HepG2 (cell line): Measurements from ENCODE around the gene LRPPRC. TPM values are rescaled to one million over a fixed set of nuclear protein-coding genes. Genes with fewer than 3 reads are reported as not detected.

Experiments
- ARID2 ChIP-seq: sonication (generic); formaldehyde crosslinking; IDR thresholded peaks from 2 replicates; pipeline ENCODE4 v1.8.1; 2022; ENCODE audit warnings: mild to moderate bottlenecking, missing genetic modification reagents, borderline replicate concordance
- EP300 ChIP-seq, 3 experiments: sonication (generic) in 1 of 3; formaldehyde crosslinking in 1 of 3; IDR thresholded peaks; 2 replicates each; pipeline versions ENCODE4 v1.5.1 to v1.6.1; 2011 to 2020; ENCODE audit warnings: low read depth in 2 of 3, low read length in 2 of 3, borderline replicate concordance in 1 of 3, improper control_type of control experiment in 1 of 3, mild to moderate bottlenecking in 1 of 3, missing genetic modification reagents in 1 of 3, moderate library complexity in 1 of 3
- HDAC2 ChIP-seq: sonication (generic); formaldehyde crosslinking; IDR thresholded peaks from 2 replicates; pipeline ENCODE4 v1.4.0; 2020; ENCODE audit warnings: missing genetic modification reagents
- MTA1 ChIP-seq: sonication (generic); formaldehyde crosslinking; IDR thresholded peaks from 2 replicates; pipeline ENCODE4 v1.4.0; 2020; ENCODE audit warnings: missing genetic modification reagents, mild to moderate bottlenecking, borderline replicate concordance
- NR2F2 ChIP-seq: IDR thresholded peaks from 2 replicates; pipeline ENCODE4 v1.6.1; 2012; ENCODE audit warnings: low read depth, inconsistent platforms, borderline replicate concordance
- PHF21A ChIP-seq: sonication (generic); formaldehyde crosslinking; IDR thresholded peaks from 2 replicates; pipeline ENCODE4 v1.5.0; 2020; ENCODE audit warnings: mild to moderate bottlenecking, missing genetic modification reagents
- ZFP37 ChIP-seq: sonication (generic); formaldehyde crosslinking; IDR thresholded peaks from 2 replicates; pipeline ENCODE4 v1.4.0; 2020; ENCODE audit warnings: missing genetic modification reagents, borderline replicate concordance
- ZNF138 ChIP-seq: sonication (generic); formaldehyde crosslinking; IDR thresholded peaks from 2 replicates; pipeline ENCODE4 v1.5.0; 2020; ENCODE audit warnings: mild to moderate bottlenecking, low read depth, missing genetic modification reagents
- ZNF670 ChIP-seq: sonication (generic); formaldehyde crosslinking; IDR thresholded peaks from 2 replicates; pipeline ENCODE4 v1.8.0; 2022; ENCODE audit warnings: mild to moderate bottlenecking, missing genetic modification reagents, borderline replicate concordance
- ZSCAN21 ChIP-seq: sonication (generic); formaldehyde crosslinking; IDR thresholded peaks from 2 replicates; pipeline ENCODE4 v1.8.0; 2022; ENCODE audit warnings: mild to moderate bottlenecking, missing genetic modification reagents, moderate library complexity, borderline replicate concordance
- polyA plus RNA-seq, 8 experiments: library from polyadenylated mRNA; depleted of rRNA in 3 of 8; stranded (reverse) in 7 of 8; unstranded in 1 of 8; fragments of >200 nt; fragmentation: Illumina TruSeq in 4 of 8; extraction: Trizol in 4 of 8; gene quantifications; 2 replicates each; pipeline versions ENCODE4 v1.2.1 to v1.2.3, GENCODE V29; 2011 to 2016; ENCODE audit warnings: low read depth in 4 of 8, missing spikeins in 1 of 8, mixed read lengths in 1 of 8; ENCODE audit not compliant: insufficient read depth in 1 of 8
- total RNA-seq, 5 experiments: library from RNA; depleted of rRNA; stranded (reverse); fragments of >200 nt; fragmentation: Illumina TruSeq; extraction: Trizol; gene quantifications; 2 replicates each; pipeline ENCODE4 v1.2.3, GENCODE V29; 2016; ENCODE audit warnings: low read depth in 1 of 5
- TF ChIP-seq, protein P1 (sequence below), 2 experiments: fragments of 450-650 bp in 1 of 2; sonication (generic) in 1 of 2; formaldehyde crosslinking in 1 of 2; IDR thresholded peaks; 2 replicates each; pipeline versions ENCODE4 v1.6.1 to v1.8.0; 2016 to 2022; ENCODE audit warnings: antibody characterized with exemption in 1 of 2, mild to moderate bottlenecking in 1 of 2, missing genetic modification reagents in 1 of 2
- TF ChIP-seq, protein P2 (sequence below): sonication (generic); formaldehyde crosslinking; IDR thresholded peaks from 2 replicates; pipeline ENCODE4 v1.8.1; 2023; ENCODE audit warnings: mild to moderate bottlenecking, missing genetic modification reagents
- TF ChIP-seq, protein P3 (sequence below): sonication (generic); formaldehyde crosslinking; IDR thresholded peaks from 2 replicates; pipeline ENCODE4 v1.5.0; 2020; ENCODE audit warnings: missing genetic modification reagents
- TF ChIP-seq, protein P4 (sequence below): sonication (generic); formaldehyde crosslinking; IDR thresholded peaks from 2 replicates; pipeline ENCODE4 v1.4.0; 2020; ENCODE audit warnings: mild to moderate bottlenecking, missing genetic modification reagents

The LRPPRC gene
- total and polyA plus RNA-seq, 2 of the 13 experiments (the other 11 are each of a cell fraction or from before 2014, with no cell fraction given): 117 to 167 TPM

DNA sequence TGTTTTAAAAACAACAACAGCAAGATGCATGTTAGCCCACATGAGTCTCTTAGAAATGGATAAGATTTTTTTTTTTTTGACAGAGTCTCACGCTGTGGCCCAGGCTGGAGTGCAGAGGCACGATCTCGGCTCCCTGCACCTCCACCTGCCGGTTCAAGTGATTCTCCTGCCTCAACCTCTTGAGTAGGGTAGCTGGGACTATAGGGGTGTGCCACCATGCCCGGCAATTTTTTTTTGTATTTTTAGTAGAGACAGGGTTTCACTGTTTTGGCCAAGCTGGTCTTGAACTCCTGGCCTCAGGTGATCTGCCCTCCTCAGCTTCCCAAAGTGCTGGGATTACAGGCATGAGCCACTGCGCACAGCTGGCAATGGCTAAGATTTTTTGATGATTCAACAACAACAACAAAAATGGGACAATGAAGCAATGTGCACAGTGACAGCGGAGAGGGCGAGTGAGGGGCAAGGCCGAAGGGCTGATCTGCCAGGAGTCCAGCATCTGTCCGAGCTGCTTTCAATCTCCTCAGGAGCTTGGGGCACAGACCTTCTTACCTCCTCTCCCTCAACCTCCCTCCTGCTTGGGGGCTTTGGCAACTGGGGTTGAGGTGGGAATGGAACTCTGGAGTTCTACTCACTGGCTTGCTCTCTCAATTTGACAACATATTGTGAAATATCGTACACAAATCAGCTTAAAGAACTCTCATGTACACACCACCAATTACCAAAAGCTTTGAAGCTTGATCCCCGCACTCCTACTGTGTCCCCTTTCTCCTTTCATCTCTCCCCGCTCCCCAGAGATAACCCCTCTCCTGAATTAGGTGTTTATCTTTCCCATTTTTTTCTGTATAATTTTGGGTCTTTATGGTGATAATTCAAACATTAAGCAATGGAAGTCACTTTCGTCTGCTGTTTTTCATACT is 153.6 kb downstream of the LRPPRC start (continued):
- TF ChIP-seq, protein P1, sequence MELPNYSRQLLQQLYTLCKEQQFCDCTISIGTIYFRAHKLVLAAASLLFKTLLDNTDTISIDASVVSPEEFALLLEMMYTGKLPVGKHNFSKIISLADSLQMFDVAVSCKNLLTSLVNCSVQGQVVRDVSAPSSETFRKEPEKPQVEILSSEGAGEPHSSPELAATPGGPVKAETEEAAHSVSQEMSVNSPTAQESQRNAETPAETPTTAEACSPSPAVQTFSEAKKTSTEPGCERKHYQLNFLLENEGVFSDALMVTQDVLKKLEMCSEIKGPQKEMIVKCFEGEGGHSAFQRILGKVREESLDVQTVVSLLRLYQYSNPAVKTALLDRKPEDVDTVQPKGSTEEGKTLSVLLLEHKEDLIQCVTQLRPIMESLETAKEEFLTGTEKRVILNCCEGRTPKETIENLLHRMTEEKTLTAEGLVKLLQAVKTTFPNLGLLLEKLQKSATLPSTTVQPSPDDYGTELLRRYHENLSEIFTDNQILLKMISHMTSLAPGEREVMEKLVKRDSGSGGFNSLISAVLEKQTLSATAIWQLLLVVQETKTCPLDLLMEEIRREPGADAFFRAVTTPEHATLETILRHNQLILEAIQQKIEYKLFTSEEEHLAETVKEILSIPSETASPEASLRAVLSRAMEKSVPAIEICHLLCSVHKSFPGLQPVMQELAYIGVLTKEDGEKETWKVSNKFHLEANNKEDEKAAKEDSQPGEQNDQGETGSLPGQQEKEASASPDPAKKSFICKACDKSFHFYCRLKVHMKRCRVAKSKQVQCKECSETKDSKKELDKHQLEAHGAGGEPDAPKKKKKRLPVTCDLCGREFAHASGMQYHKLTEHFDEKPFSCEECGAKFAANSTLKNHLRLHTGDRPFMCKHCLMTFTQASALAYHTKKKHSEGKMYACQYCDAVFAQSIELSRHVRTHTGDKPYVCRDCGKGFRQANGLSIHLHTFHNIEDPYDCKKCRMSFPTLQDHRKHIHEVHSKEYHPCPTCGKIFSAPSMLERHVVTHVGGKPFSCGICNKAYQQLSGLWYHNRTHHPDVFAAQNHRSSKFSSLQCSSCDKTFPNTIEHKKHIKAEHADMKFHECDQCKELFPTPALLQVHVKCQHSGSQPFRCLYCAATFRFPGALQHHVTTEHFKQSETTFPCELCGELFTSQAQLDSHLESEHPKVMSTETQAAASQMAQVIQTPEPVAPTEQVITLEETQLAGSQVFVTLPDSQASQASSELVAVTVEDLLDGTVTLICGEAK (IDR thresholded peaks at IDR 0.05): no peak
- TF ChIP-seq, protein P1 (CRISPR knock-in tag; IDR thresholded peaks at IDR 0.05): 0 out of 2 replicates have a peak, but pooled peaks have one; percentile 21
- TF ChIP-seq, protein P2, sequence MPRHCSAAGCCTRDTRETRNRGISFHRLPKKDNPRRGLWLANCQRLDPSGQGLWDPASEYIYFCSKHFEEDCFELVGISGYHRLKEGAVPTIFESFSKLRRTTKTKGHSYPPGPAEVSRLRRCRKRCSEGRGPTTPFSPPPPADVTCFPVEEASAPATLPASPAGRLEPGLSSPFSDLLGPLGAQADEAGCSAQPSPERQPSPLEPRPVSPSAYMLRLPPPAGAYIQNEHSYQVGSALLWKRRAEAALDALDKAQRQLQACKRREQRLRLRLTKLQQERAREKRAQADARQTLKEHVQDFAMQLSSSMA (CRISPR knock-in tag): no peak
- TF ChIP-seq PHF21A (CRISPR knock-in tag) (peak; percentile 45; the same call in 1 of the 2 replicates), NR2F2 (peak; percentile 87; the same call in 1 of the 2 replicates), HDAC2 (CRISPR knock-in tag) (0 out of 2 replicates have a peak, but pooled peaks have one; percentile 4), ZSCAN21 (CRISPR knock-in tag) (no peak), MTA1 (CRISPR knock-in tag) (peak; percentile 47; the same call in 1 of the 2 replicates), EP300 (IDR thresholded peaks at IDR 0.05; ENCODE audit: low read depth in 2 of 2, low read length in 2 of 2) (peak in 1 of 2 experiments; percentile 85; a peak in 2 of 4 replicates), EP300 (CRISPR knock-in tag; IDR thresholded peaks at IDR 0.05; ENCODE audit: borderline replicate concordance) (no peak; the same call in 1 of the 2 replicates), ZNF138 (CRISPR knock-in tag) (no peak), ARID2 (CRISPR knock-in tag) (no peak), ZNF670 (CRISPR knock-in tag) (no peak), ZFP37 (CRISPR knock-in tag) (no peak)
- TF ChIP-seq, protein P3, sequence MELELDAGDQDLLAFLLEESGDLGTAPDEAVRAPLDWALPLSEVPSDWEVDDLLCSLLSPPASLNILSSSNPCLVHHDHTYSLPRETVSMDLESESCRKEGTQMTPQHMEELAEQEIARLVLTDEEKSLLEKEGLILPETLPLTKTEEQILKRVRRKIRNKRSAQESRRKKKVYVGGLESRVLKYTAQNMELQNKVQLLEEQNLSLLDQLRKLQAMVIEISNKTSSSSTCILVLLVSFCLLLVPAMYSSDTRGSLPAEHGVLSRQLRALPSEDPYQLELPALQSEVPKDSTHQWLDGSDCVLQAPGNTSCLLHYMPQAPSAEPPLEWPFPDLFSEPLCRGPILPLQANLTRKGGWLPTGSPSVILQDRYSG: no peak
- TF ChIP-seq, protein P4, sequence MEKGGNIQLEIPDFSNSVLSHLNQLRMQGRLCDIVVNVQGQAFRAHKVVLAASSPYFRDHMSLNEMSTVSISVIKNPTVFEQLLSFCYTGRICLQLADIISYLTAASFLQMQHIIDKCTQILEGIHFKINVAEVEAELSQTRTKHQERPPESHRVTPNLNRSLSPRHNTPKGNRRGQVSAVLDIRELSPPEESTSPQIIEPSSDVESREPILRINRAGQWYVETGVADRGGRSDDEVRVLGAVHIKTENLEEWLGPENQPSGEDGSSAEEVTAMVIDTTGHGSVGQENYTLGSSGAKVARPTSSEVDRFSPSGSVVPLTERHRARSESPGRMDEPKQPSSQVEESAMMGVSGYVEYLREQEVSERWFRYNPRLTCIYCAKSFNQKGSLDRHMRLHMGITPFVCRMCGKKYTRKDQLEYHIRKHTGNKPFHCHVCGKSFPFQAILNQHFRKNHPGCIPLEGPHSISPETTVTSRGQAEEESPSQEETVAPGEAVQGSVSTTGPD (CRISPR knock-in tag): peak; percentile 59; the same call in 1 of the 2 replicates
